ENCODE measurements around the gene CPEB4.

DNA sequence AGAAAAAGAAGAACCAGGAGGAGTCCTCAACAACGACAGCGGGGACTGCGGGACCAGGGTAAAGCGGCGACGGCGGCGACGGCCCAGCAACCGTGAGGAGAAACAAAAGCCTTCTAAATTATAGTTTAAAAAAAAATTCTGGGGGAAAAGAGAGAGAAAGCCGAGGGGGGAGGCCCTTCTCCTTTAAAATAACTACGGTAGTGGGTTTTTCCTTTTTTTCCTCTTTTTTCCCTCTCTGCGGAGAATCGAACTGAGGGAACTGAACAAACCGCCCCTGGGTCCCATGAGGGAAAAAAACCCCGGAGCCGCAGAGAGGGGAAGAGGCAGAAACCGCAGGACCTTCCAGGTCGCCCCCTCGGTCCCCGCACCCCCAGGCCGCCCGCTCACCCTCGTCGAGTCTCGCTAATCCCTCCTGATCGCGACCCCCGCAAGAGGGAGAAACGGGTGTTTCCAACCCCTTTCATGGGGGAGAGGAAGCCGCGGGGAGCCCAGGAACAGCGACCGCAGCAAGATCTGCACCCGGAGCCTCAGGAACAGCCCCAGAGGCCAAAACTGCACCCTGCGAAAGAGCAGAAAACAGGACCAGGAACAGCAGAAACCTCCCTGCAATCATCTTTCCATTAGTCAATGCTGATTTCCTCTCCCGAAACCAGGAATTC, 453 bp downstream of the CPEB4 start:
- TF ChIP-seq, protein P1, sequence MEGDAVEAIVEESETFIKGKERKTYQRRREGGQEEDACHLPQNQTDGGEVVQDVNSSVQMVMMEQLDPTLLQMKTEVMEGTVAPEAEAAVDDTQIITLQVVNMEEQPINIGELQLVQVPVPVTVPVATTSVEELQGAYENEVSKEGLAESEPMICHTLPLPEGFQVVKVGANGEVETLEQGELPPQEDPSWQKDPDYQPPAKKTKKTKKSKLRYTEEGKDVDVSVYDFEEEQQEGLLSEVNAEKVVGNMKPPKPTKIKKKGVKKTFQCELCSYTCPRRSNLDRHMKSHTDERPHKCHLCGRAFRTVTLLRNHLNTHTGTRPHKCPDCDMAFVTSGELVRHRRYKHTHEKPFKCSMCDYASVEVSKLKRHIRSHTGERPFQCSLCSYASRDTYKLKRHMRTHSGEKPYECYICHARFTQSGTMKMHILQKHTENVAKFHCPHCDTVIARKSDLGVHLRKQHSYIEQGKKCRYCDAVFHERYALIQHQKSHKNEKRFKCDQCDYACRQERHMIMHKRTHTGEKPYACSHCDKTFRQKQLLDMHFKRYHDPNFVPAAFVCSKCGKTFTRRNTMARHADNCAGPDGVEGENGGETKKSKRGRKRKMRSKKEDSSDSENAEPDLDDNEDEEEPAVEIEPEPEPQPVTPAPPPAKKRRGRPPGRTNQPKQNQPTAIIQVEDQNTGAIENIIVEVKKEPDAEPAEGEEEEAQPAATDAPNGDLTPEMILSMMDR (conservative IDR thresholded peaks at IDR 0.05; ENCODE audit: low read depth, low read length): no peak
- TF ChIP-seq SMC3 (IDR thresholded peaks at IDR 0.05; ENCODE audit: low read depth, low read length): no peak
- TF ChIP-seq POLR2A (IDR thresholded peaks at IDR 0.05; ENCODE audit: low read depth, low read length): no peak

Data from IMR-90 (cell line).